ENCODE data around the gene COPZ2. TPM values are rescaled to one million over a fixed set of nuclear protein-coding genes. Genes with fewer than 3 reads are reported as not detected.

The COPZ2 gene
- total RNA-seq, 1 donor, result 121 TPM

- no peak for DNase-seq (ENCODE audit: insufficient read length, low spot score, missing footprints)
- no peaks in the 10 kb centered on the region for H3K9me3 ChIP-seq (ENCODE audit: low read depth, low read length)
- H3K4me2 ChIP-seq (ENCODE audit: insufficient read depth, low read length), result peak overlapping the region; percentile 100
- H4K20me1 ChIP-seq (ENCODE audit: insufficient read depth, low read length), result peaks cover 52% of the 10 kb centered on the region
- H3K27ac ChIP-seq (ENCODE audit: low read depth, low read length), result peak overlapping the region; percentile 96
- peaks cover 20% of the 10 kb centered on the region for H3K36me3 ChIP-seq (ENCODE audit: insufficient read depth, low read length)
- no peak overlapping the region for H2AFZ ChIP-seq (ENCODE audit: low read length)
- peak overlapping the region; percentile 84 for H3K4me3 ChIP-seq (ENCODE audit: insufficient read depth, low read length)
- peaks cover 71% of the 10 kb centered on the region for H3K4me1 ChIP-seq (ENCODE audit: insufficient read depth, low read length)
- peaks cover 82% of the 10 kb centered on the region for H3K79me2 ChIP-seq (ENCODE audit: insufficient read depth, low read length)
- no peak for TF ChIP-seq CTCF (IDR thresholded peaks at IDR 0.05; ENCODE audit: extremely low read depth, low read depth, low read length)
- no peaks in the 10 kb centered on the region for H3K27me3 ChIP-seq (ENCODE audit: insufficient read depth, low read length)
Measured at GRCh38 chr17:48051283-48051682, 13.7 kb upstream of the COPZ2 start.

- Histone ChIP-seq H4K20me1 (ENCODE audit: insufficient read depth, low read length) (peaks cover 31% of the 10 kb centered on the region), H3K4me2 (ENCODE audit: insufficient read depth, low read length) (peak overlapping the region; percentile 100), H3K27me3 (ENCODE audit: insufficient read depth, low read length) (no peaks in the 10 kb centered on the region), H3K27ac (ENCODE audit: low read depth, low read length) (peak overlapping the region; percentile 96), H3K36me3 (ENCODE audit: insufficient read depth, low read length) (peaks cover 9% of the 10 kb centered on the region), H3K9me3 (ENCODE audit: low read depth, low read length) (no peaks in the 10 kb centered on the region), H3K79me2 (ENCODE audit: insufficient read depth, low read length) (peaks cover 56% of the 10 kb centered on the region), H3K4me1 (ENCODE audit: insufficient read depth, low read length) (peaks cover 69% of the 10 kb centered on the region), H3K4me3 (ENCODE audit: insufficient read depth, low read length) (peak overlapping the region; percentile 84), H2AFZ (ENCODE audit: low read length) (peak overlapping the region; percentile 69)
- peak; percentile 94 for DNase-seq (ENCODE audit: insufficient read length, low spot score, missing footprints)
- TF ChIP-seq CTCF (IDR thresholded peaks at IDR 0.05; ENCODE audit: extremely low read depth, low read depth, low read length), result no peak
Measured at GRCh38 chr17:48048384-48049126, 11.0 kb upstream of the COPZ2 start.

- Histone ChIP-seq H3K4me2 (ENCODE audit: insufficient read depth, low read length) (peak within 1 kb of the TSS; percentile 100), H4K20me1 (ENCODE audit: insufficient read depth, low read length) (peaks cover 24% of the 10 kb centered on the region), H3K27ac (ENCODE audit: low read depth, low read length) (peak within 1 kb of the TSS; percentile 98), H3K4me1 (ENCODE audit: insufficient read depth, low read length) (peaks cover 69% of the 10 kb centered on the region), H3K79me2 (ENCODE audit: insufficient read depth, low read length) (peaks cover 50% of the 10 kb centered on the region), H3K4me3 (ENCODE audit: insufficient read depth, low read length) (peak within 1 kb of the TSS; percentile 84), H3K9me3 (ENCODE audit: low read depth, low read length) (no peaks in the 10 kb centered on the region), H3K27me3 (ENCODE audit: insufficient read depth, low read length) (no peaks in the 10 kb centered on the region), H2AFZ (ENCODE audit: low read length) (peak within 1 kb of the TSS; percentile 84), H3K36me3 (ENCODE audit: insufficient read depth, low read length) (peaks cover 8% of the 10 kb centered on the region)
- TF ChIP-seq CTCF (IDR thresholded peaks at IDR 0.05; ENCODE audit: extremely low read depth, low read depth, low read length), result no peak
- DNase-seq (ENCODE audit: insufficient read length, low spot score, missing footprints), result peak; percentile 97
Measured at GRCh38 chr17:48047741-48048383, 10.3 kb upstream of the COPZ2 start, which contains the start of gene NFE2L1. TSS of gene NFE2L1 (plus strand) at chr17:48048359. CDS start at chr17:48051119, 2,760 bp downstream.

Measured in osteoblast (primary cell).